PC-3 (cell line): ENCODE results near the gene ADCYAP1R1.

Experiments
- EZH2 ChIP-seq: fragments of 300-600 bp; sonication (generic); IDR thresholded peaks from one replicate; pipeline ENCODE4 v1.6.1; 2017; ENCODE audit warnings: antibody characterized with exemption, mild to moderate bottlenecking, low read length; ENCODE audit not compliant: unreplicated experiment
- EZH2phosphoT487 ChIP-seq: fragments of 300-600 bp; sonication (generic); IDR thresholded peaks from 2 replicates; pipeline ENCODE4 v1.6.1; 2018; ENCODE audit warnings: mild to moderate bottlenecking, antibody characterized with exemption, low read length, borderline replicate concordance
- TF ChIP-seq, protein P1 (sequence below): fragments of 300-600 bp; sonication (generic); conservative IDR thresholded peaks from 2 replicates; pipeline ENCODE4 v1.5.1; 2017; ENCODE audit warnings: antibody characterized with exemption, low read depth, mild to moderate bottlenecking, low read length

DNA sequence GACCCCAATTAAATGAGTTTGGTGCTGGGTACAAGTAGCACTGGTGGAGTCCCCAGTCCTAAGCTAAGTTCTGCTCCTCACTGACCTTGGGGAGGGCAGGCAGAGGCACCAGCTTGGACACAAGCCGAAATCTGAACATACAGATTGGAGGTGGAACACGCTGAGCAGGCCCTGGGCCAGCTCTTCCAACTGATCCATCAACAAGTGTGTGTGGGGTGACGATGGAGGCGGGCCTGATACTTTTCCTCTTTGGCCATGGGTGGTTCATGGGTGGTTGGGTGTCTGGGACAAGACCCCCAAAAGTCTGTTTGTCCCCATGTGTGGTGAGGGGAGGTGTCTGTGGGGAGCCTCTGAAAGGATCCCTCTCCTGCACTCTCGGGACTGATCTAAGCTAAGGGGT, 1.9 kb downstream of the ADCYAP1R1 start:
- TF ChIP-seq, protein P1, sequence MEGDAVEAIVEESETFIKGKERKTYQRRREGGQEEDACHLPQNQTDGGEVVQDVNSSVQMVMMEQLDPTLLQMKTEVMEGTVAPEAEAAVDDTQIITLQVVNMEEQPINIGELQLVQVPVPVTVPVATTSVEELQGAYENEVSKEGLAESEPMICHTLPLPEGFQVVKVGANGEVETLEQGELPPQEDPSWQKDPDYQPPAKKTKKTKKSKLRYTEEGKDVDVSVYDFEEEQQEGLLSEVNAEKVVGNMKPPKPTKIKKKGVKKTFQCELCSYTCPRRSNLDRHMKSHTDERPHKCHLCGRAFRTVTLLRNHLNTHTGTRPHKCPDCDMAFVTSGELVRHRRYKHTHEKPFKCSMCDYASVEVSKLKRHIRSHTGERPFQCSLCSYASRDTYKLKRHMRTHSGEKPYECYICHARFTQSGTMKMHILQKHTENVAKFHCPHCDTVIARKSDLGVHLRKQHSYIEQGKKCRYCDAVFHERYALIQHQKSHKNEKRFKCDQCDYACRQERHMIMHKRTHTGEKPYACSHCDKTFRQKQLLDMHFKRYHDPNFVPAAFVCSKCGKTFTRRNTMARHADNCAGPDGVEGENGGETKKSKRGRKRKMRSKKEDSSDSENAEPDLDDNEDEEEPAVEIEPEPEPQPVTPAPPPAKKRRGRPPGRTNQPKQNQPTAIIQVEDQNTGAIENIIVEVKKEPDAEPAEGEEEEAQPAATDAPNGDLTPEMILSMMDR = no peak
- TF ChIP-seq EZH2 = no peak
- no peak for TF ChIP-seq EZH2phosphoT487
